ACC112 (cell line): ENCODE data around the gene TRAPPC1.
A peak's percentile ranks its signal among the peaks of the same experiment; 100 is the strongest.

Experiments
- H2AFZ ChIP-seq: fragments of 200-600 bp; sonication (generic); one replicate; pipeline ENCODE4 v1.6.0; 2017; ENCODE audit warnings: antibody characterized with exemption, low read length; ENCODE audit not compliant: unreplicated experiment
- H3K27ac ChIP-seq: fragments of 200-600 bp; sonication (generic); 2 replicates; pipeline ENCODE4 v1.5.1; 2014; ENCODE audit warnings: low read depth, mild to moderate bottlenecking, antibody characterized with exemption, low read length, moderate library complexity
- H3K27me3 ChIP-seq: fragments of 200-600 bp; sonication (generic); 2 replicates; pipeline ENCODE4 v1.6.1; 2014; ENCODE audit warnings: mild to moderate bottlenecking, antibody characterized with exemption, low read length, moderate library complexity, mixed read lengths; ENCODE audit not compliant: insufficient read depth
- H3K36me3 ChIP-seq: fragments of 200-600 bp; sonication (generic); 2 replicates; pipeline ENCODE4 v1.6.1; 2016; ENCODE audit warnings: mild to moderate bottlenecking, antibody characterized with exemption, low read length, moderate library complexity, mixed read lengths; ENCODE audit not compliant: insufficient read depth
- H3K4me1 ChIP-seq: fragments of 200-600 bp; sonication (generic); one replicate; pipeline ENCODE4 v1.6.1; 2016; ENCODE audit warnings: low read length, mixed read lengths; ENCODE audit not compliant: insufficient read depth, unreplicated experiment, control insufficient read depth
- H3K4me3 ChIP-seq: fragments of 200-600 bp; sonication (generic); 2 replicates; pipeline ENCODE4 v1.5.1; 2014; ENCODE audit warnings: mild to moderate bottlenecking, low read depth, low read length
- H3K79me2 ChIP-seq: fragments of 200-600 bp; sonication (generic); one replicate; pipeline ENCODE4 v1.6.0; 2016; ENCODE audit warnings: low read length; ENCODE audit not compliant: control insufficient read depth, unreplicated experiment, insufficient read depth

TRAPPC1 gene

DNA sequence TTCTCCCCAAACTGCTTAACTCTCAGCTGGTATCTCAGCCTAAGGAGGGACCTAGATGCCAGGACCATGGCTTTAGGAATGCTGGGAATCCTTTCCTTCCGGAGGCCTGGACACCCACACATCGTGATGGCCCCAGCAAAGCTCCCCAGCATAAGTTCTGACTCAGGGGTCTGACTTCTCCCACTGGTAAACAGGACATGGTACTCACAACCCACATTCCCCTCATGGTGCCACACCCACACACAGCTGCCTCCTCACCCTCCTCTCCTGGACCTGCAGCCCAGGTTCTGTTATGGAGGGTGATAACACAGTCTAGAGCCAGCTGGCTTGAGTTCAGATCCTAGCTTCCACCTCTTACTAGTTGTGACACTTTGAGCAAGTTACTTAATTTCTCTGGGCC lies 14.9 kb downstream of the TRAPPC1 start:
- Histone ChIP-seq H3K27me3 (no peaks in the 10 kb centered on the region), H3K4me3 (peak overlapping the region; percentile 80), H3K27ac (peak overlapping the region; percentile 97), H3K4me1 (peaks cover 19% of the 10 kb centered on the region), H3K36me3 (no peaks in the 10 kb centered on the region), H2AFZ (peak overlapping the region; percentile 8), H3K79me2 (peaks cover 14% of the 10 kb centered on the region)

DNA sequence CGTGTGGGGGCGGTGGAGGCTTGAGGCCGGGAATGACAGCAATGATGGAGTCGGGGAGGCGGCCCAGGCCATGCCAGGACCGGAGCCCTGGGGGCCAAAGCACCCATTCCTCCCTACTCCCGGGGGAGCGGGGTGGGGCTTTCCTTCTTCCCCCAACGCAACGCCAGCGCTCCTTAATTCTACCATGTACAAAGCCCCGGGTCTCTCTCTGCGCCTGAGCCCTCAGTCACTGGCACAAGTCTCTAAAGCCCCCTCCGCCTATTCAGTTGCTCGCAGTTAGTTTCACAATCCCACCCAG lies 15.4 kb downstream of the TRAPPC1 start:
- peak overlapping the region; percentile 80 for H3K4me3 ChIP-seq
- H3K27me3 ChIP-seq, result no peaks in the 10 kb centered on the region
- no peaks in the 10 kb centered on the region for H3K36me3 ChIP-seq
- peak overlapping the region; percentile 97 for H3K27ac ChIP-seq
- peaks cover 19% of the 10 kb centered on the region for H3K4me1 ChIP-seq
- H2AFZ ChIP-seq, result peak overlapping the region; percentile 8
- peaks cover 14% of the 10 kb centered on the region for H3K79me2 ChIP-seq

DNA sequence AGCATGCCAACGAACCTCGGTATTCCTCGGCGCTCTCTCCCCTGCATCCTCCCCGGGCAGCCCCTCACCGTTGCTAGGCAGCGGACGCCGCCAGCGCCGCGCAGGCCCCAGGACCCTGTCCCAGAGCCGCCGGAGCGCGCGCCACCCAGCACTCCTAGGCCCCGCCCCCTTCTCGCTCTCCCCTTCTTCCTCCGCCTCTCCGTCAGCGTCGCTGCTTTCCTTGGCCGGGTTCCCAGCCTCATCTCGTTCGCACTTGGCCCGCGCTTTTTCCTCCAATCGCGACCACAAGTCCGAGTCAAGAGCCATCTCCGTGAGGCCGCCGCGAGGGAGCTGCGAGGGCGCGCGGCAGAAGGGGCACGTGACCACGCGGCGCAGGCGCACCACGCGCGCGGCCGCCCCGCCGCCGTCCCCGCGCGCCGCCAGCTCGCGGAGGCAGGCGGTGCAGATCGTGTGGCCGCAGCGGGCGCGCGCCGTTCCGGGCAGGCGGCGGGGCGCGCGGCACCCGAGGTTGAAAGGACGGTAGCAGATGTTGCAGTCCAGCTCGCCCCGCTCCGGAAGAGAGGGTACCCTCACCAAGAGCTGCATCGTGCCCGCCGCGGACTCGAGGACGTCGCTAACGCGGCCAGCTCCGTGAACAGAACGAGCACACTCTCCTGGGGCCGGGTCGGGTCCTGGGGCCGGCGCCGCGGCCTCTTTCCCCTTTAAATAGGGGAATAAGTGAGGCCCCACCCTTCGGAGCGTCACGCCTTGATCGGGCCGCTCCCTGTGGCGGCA lies 15.9 kb downstream of the TRAPPC1 start, which contains the start of gene RNF227:
RNF227 (minus strand) TSS at position 679 of the 774 bp plus-strand sequence; CDS start at position 585, 94 bp downstream.
- Histone ChIP-seq H2AFZ (peak within 1 kb of the TSS; percentile 77), H3K79me2 (peaks cover 14% of the 10 kb centered on the region), H3K4me3 (peak within 1 kb of the TSS; percentile 80), H3K27me3 (no peaks in the 10 kb centered on the region), H3K27ac (peak within 1 kb of the TSS; percentile 97), H3K4me1 (peaks cover 19% of the 10 kb centered on the region), H3K36me3 (peaks cover 4% of the 10 kb centered on the region; the same call in 1 of the 2 replicates)

DNA sequence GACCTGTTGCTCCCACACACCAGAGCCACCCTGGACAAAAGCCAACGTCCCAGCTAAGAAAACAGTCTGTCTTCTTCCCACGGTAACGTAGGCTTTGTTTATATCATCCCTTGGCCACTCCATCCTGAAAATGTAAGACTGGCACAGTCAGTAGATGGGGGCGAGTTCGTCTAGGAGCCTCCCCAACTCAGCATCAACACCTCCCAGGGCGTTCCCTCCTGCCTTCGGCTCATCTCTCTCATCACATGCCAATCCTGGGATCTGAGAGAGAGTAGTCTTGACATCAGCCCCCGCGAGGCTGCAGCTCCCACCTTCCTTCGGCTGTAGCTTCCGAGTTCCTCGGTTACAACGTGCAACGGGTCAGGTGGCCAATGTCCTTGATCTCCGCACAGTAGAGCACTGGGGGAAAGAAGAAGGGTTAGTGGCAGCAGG lies 16.6 kb downstream of the TRAPPC1 start:
- peak overlapping the region; percentile 80 for H3K4me3 ChIP-seq
- peaks cover 19% of the 10 kb centered on the region for H3K4me1 ChIP-seq
- no peak overlapping the region for H2AFZ ChIP-seq
- H3K79me2 ChIP-seq, result peaks cover 14% of the 10 kb centered on the region
- peaks cover 8% of the 10 kb centered on the region; the same call in 1 of the 2 replicates for H3K36me3 ChIP-seq
- H3K27ac ChIP-seq, result peak overlapping the region; percentile 97
- no peaks in the 10 kb centered on the region for H3K27me3 ChIP-seq

DNA sequence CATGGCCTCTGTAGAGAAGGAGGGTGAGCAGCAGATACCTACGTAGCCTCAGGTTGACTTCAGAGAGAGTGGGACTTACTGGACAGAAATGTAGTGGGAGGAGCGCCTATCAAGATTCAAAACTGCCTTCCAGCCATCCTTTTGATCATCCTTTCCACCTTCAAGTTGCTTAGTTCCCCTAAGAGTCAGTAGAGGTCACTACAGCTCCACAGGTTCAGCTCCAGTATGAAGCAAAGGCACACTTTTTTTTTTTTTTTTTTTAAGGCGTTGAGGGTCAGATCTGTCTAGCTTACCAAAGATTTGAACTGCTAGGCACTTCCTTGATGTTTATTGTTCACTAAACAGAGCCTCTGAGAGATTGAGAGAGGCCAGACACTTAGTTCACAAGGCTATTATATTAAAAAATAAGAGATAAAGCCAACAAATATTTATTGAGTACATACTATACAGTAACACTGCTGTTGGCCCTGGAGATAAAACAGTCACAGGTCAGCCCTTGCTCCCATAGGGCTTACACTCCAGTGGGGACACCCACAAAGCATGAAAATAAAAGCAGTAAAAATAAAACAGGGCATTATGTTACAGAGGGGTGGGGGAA lies 18.7 kb downstream of the TRAPPC1 start:
- H3K27me3 ChIP-seq, result no peaks in the 10 kb centered on the region
- H3K27ac ChIP-seq, result no peak overlapping the region
- H3K79me2 ChIP-seq, result peaks cover 14% of the 10 kb centered on the region
- no peak overlapping the region for H3K4me3 ChIP-seq
- H2AFZ ChIP-seq, result no peak overlapping the region
- peaks cover 19% of the 10 kb centered on the region for H3K4me1 ChIP-seq
- peaks cover 8% of the 10 kb centered on the region; the same call in 1 of the 2 replicates for H3K36me3 ChIP-seq

DNA sequence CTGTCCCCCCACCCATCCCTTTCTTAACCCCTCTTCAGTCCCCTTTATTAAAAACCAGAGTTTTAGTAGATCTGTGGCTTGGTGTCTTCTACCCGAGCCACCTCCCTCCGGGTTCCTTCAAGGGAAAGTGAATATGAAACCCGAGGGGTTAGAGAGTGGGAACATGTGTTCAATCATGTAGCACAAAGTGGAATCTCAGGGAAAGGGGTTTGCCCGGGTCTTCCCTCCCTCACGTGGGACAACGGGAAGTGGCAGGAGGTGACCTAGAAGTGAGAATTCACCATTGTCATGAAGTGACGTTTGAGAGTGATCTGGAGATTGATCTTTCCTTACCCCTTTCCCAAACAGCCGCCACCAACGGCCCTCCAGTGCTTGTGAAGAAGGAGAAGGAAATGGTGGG lies 20.6 kb downstream of the TRAPPC1 start:
- Histone ChIP-seq H3K79me2 (peaks cover 14% of the 10 kb centered on the region), H3K4me3 (no peak overlapping the region), H3K27me3 (no peaks in the 10 kb centered on the region), H3K36me3 (peaks cover 8% of the 10 kb centered on the region; the same call in 1 of the 2 replicates), H3K27ac (no peak overlapping the region), H2AFZ (no peak overlapping the region), H3K4me1 (peaks cover 11% of the 10 kb centered on the region)

DNA sequence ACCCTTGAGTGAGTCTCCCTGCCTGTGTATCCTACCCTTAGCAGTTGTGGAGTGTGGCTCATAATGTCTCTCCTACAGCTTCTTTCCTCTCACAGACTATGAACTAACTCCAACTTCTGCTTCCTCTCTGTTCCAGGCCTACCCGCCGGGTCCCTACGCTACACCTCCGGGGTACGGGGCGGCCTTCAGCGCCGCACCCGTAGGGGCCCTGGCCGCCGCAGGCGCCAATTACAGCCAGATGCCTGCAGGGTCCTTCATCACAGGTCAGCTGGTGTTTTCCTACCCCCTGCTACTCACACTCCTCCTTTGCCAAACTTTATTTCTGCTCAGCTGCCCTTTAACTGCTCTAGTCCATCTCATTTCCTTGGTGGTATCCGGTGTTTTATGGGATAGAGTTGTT lies 21.0 kb downstream of the TRAPPC1 start:
- H3K36me3 ChIP-seq, result peaks cover 8% of the 10 kb centered on the region; the same call in 1 of the 2 replicates

GRCh38 chr17:7910281-7910680 lies 21.5 kb downstream of the TRAPPC1 start:
- Histone ChIP-seq H3K4me3 (no peak overlapping the region), H3K4me1 (peaks cover 11% of the 10 kb centered on the region), H3K27ac (no peak overlapping the region), H3K36me3 (peaks cover 8% of the 10 kb centered on the region; the same call in 1 of the 2 replicates), H3K27me3 (no peaks in the 10 kb centered on the region), H2AFZ (no peak overlapping the region), H3K79me2 (peaks cover 13% of the 10 kb centered on the region)

More for the DNA sequence above, 21.0 kb downstream of the TRAPPC1 start:
- peaks cover 14% of the 10 kb centered on the region for H3K79me2 ChIP-seq
- peaks cover 11% of the 10 kb centered on the region for H3K4me1 ChIP-seq
- H3K4me3 ChIP-seq, result no peak overlapping the region
- no peak overlapping the region for H3K27ac ChIP-seq
- H2AFZ ChIP-seq, result no peak overlapping the region
- no peaks in the 10 kb centered on the region for H3K27me3 ChIP-seq

GRCh38 chr17:7909089-7909488 lies 22.7 kb downstream of the TRAPPC1 start:
- Histone ChIP-seq H3K27me3 (no peaks in the 10 kb centered on the region), H2AFZ (no peak overlapping the region), H3K27ac (no peak overlapping the region), H3K4me3 (no peak overlapping the region), H3K4me1 (peaks cover 2% of the 10 kb centered on the region), H3K79me2 (peaks cover 2% of the 10 kb centered on the region), H3K36me3 (peaks cover 12% of the 10 kb centered on the region; the same call in 1 of the 2 replicates)

DNA sequence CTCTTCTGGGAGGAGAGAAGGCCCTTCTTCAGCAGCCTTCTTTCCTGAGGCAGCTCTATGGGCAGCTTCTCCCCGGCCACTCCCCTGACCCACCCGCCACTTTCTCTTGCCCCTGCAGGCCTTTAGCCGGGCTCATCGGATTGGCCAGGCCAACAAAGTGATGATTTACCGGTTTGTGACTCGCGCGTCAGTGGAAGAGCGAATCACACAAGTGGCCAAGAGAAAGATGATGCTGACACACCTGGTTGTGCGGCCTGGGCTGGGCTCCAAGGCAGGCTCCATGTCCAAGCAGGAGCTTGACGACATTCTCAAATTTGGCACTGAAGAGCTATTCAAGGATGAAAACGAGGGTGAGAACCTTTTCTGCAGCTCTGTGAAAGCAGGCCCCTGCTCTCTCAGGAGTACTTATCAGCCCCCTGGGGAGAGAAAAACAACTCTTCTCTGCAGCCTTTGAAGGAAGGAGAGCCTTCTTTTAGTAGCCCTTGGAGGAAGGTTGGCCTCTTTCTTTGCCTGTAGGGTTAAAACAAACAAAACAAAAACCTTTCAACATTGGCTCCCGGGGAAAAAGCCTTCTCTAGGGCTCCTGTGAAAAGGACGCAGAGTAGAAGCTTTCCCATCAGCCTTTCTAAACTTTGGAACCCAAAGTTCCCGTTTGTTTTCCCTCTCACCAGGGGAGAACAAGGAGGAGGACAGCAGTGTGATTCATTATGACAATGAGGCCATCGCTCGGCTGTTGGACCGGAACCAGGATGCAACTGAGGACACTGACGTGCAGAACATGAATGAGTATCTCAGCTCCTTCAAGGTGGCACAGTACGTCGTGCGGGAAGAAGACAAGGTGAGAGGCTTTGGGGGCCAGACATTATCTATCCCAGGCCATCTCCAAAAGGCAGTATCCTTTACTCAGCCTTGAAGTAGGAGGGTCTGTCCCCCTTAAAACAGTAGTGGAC lies 28.3 kb downstream of the TRAPPC1 start:
- H3K36me3 ChIP-seq, result peaks cover 23% of the 10 kb centered on the region; the same call in 1 of the 2 replicates
- H3K4me1 ChIP-seq, result no peaks in the 10 kb centered on the region
- no peak overlapping the region for H3K4me3 ChIP-seq
- H3K27ac ChIP-seq, result no peak overlapping the region
- H3K27me3 ChIP-seq, result no peaks in the 10 kb centered on the region
- H2AFZ ChIP-seq, result no peak overlapping the region
- no peaks in the 10 kb centered on the region for H3K79me2 ChIP-seq
